NCI-H345 (cell line): Measurements from ENCODE around the gene CFAP99.
"Not testable (repeated sequence)": the region's sequence is repeated elsewhere in the genome, so short reads cannot be mapped to it uniquely, and the experiment has no call there.

Experiments
- DNase-seq: peaks from one replicate; lab custom pipeline; 2025; lab: John Stamatoyannopoulos, UW

CFAP99 gene

DNA sequence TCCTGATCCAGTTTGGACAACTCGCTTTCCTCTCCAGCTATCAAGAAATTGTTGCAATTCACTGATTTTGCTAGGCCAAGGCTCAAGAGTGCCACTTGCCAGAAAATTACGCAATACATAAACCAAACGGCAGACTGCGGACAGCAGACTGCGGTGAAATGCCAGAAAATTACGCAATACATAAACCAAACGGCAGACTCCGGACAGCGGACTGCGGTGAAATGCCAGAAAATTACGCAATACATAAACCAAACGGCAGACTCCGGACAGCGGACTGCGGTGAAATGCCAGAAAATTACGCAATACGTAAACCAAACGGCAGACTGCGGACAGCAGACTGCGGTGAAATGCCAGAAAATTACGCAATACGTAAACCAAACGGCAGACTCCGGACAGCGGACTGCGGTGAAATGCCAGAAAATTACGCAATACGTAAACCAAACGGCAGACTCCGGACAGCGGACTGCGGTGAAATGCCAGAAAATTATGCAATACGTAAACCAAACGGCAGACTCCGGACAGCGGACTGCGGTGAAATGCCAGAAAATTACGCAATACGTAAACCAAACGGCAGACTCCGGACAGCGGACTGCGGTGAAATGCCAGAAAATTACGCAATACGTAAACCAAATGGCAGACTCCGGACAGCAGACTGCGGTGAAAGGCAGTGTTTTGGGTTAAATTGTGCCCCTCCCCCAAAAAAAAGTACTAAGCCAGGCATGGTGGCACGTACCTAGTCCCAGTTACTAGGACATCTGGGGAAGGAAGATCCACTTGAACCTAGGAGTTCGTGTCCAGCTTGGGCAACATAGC lies 11.4 kb downstream of the CFAP99 start:
- DNase-seq: not testable (repeated sequence)

GRCh38 chr4:2432004-2432403 lies 13.2 kb downstream of the CFAP99 start:
- DNase-seq: no peak

DNA sequence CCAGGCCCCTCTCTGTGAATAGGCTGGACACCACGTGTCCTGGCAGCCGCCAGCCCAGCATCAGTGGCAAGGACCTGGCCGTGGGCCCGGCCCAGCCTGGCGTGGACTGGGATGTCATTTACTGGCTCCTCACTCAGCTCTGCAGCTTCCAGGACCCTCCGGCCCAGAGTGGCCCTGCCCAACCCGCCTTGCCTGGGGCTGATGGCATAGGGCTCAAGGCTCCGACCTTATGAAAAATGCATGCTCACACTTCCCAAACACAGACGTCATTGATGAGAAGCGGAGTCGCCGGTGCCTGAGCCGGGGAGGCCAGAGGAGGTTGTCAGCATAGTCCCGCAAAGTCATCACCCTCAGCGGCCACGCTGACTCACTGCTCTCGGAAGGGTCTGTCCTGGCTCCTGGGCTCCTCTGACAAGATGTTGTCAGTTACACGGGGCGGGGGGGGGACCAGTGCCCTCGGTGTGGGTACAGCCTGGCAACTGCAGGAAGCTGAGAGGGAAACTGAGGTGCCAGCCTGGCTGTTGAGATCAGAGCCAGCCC lies 14.3 kb downstream of the CFAP99 start:
- DNase-seq: no peak

GRCh38 chr4:2433609-2434350 lies 15.0 kb downstream of the CFAP99 start:
- no peak for DNase-seq

DNA sequence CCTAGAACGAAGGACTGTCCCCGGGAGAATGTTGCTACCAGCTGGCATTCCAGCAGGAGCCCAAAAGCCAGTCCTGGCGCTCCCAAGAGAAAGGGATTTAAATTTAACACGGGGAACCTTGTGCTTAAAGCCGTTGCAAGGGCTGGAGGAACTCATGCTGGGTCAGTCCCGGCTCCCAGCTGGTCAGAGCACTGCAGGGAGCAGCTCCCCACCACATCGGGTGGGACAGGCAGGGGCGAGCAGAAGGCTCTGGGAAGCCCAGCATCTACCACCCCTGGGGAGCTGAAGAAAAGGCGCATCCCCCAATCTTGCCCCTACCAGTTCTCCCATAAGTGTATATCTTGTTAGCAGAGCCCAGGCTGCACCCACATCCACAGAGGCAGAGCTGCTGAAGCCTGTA lies 15.7 kb downstream of the CFAP99 start:
- DNase-seq: no peak

- no peak for DNase-seq
Measured at GRCh38 chr4:2436301-2436700, 17.5 kb downstream of the CFAP99 start.

GRCh38 chr4:2436761-2437474 lies 18.2 kb downstream of the CFAP99 start:
- DNase-seq: no peak

GRCh38 chr4:2437475-2438215 lies 18.9 kb downstream of the CFAP99 start:
- no peak for DNase-seq

- DNase-seq: no peak
Measured at GRCh38 chr4:2438822-2439718, 20.3 kb downstream of the CFAP99 start.

DNA sequence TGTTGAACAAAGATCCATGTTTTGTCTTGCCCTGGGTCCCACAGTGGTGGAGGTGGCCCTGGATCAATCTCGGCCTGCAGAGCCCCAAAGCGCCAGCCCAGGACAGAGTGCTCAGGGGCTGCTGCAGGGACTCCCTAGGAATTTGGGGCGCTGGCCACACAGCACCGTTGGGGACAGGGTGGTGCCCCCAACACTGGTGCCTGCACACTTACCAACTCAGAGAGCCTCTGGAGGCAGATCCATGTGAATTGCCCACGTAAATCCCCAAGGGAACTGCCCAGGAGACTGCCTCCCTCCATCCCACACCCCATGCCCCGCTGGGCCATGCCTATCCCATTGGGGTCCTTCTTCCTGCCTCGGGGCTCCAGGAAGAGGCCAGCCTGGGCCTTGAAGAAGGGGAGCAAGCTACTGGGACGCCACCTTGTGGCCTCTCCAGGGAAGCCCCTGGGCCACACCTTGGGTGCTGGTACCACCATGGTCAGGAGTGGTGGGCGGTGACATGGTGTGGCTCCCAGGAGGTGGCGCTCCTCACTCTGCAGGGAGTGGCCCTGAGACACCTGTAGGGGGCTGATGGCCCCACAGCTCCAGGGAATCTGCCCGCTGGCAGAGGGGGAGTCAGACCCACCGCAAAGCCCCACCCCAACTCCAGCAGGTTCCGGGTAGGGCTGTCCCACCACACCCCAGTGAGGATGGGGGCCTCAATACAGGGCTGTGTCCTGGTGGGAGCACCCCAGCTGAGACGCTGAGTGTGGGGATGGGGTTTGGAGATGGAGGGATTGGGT lies 22.8 kb downstream of the CFAP99 start:
- peak; percentile 39 for DNase-seq

GRCh38 chr4:2442175-2442993 lies 23.6 kb downstream of the CFAP99 start:
- DNase-seq: no peak

- no peak for DNase-seq
Measured at GRCh38 chr4:2443061-2443730, 24.4 kb downstream of the CFAP99 start.

DNA sequence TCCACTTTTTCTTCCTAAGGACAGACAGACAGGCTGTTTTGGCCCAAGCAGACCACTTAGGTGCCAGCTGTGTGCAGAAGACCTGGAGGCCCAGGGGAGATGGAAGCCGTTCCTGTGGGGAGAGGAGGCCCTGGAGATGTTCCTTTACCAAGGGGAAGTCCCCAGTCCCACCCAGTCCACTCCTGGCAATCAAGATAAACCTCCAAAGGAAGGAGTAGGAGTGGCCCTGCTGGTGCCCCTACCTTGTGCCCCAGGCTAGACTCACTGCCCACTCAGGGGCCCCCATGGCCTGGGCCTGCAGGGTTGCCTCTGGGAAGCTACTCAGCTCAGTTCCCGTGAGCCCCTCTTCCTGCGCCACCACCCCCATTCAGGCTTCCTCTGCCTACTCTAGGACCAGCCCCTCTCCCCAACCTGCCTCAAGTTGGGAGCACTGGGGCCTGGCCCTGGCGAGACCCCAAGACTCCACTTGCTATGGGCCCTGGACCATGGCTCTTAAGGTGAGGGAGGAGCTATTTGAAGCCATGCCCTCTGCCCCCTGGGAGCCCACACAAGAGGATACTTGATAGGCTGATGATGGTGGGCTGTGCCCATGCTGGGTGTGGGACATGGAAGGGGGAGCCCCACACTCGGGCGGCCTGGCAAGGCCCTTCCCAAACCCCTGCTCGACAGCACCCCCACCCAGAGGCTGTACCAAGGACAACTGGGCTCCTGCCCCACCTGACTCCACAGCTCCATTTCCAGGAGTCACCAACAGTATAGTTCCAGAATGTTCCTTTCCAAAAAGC lies 25.4 kb downstream of the CFAP99 start:
- no peak for DNase-seq

- DNase-seq: no peak
Measured at GRCh38 chr4:2445130-2445529, 26.4 kb downstream of the CFAP99 start.

DNA sequence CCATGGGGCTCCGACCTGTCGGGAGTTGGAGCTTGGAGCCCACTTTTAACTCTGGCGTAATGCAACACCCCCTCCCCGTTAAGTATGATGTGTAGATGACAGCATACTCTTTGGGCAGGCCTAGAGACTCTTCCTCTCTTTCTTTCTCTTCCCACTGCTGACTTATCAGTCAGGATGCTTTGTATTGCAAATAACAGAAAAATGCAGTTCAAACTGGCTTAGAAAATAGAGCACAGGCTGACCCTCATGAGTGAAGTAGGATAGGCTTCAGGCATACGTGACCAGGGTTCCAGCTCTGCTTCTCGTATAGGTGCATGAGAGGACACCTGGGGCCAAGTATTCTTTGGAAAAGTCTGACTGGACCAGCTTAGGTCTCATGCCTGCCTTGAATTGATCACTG lies 26.8 kb downstream of the CFAP99 start:
- DNase-seq: no peak

- no peak for DNase-seq
Measured at GRCh38 chr4:2446656-2447564, 28.2 kb downstream of the CFAP99 start.

DNA sequence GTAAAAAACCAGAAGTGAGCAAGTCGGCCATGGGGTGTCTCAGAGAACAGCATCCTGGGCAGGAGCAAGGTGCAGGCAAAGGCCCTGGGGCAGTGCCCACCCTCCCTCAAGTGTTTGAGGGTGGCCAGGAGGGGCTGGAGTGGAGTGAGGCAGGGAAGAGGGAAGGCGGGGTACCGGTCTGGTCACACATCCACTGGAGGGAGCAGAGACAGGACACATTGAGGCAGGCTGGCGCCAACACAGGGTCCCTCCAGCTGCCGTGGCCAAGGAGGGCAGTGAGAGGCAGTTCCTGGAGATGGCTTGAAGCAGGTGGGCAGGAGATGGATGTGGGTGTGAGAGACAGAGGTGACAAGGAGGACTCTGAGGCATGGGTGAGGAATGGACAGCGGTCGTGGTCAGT lies 29.8 kb downstream of the CFAP99 start:
- DNase-seq: no peak
